Right forelimb (tissue), 1 donor: ENCODE data around the gene TSGA10IP.

Experiments used
- DNase-seq: peaks from one replicate; pipeline ENCODE4 v3.0.0-alpha.2; 2018

TSGA10IP gene

GRCh38 chr11:65945430-65945911 lies at the start of gene TSGA10IP:
Gene TSGA10IP, plus strand, starts transcription at chr11:65945480. Its CDS starts 196 bp downstream, at chr11:65945676.
- no peak for DNase-seq

- DNase-seq: no peak
Measured at GRCh38 chr11:65895482-65895981, 49.7 kb upstream of the TSGA10IP start.

DNA sequence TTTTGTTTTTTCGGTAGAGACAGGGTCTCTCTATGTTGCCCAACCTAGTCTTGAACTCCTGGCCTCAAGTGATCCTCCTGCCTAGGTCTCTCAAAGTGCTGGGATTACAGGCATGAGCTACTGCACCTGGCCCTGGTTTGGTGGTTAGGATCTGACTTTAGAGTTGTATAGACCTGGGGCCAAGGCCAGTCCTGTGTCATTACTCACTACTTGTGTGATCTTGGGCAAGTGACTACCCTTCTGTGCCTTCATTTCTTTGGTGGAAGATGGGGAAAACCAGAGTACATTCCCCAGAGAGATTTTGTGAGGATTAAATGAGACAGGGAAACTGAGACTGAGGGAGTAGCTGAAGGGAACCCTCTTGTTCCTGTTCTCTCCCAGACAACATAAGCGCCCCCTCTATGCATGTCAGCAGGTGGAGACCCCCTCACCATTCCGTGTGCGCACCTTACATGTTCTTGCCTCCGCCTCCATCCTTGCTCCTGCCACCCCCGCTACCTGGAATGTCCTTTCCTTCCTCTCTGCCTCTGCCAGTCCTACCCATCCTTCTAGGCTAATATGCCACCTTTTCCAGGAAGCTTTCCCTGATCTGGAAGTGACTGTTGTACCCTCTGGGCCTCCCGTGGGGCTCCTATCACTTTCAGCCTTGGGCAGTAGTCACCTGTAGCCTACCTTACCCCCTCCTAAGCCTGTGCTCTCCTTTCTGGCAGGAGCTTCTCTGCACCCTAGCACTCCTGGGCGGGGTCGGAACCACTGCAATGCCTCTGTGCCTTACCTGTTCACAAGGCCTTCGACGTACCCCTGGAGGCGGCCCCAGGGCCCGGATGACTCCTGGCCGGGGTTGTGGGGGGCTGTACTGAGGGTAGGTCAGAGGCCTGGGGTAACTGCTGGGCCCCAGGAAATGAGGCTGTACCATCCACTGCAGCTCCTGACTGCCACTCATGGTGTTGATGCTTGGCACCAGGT lies 49.0 kb upstream of the TSGA10IP start:
- no peak for DNase-seq

- no peak for DNase-seq
Measured at GRCh38 chr11:65897020-65897471, 48.2 kb upstream of the TSGA10IP start.

- no peak for DNase-seq
Measured at GRCh38 chr11:65898656-65899355, 46.5 kb upstream of the TSGA10IP start.

- DNase-seq: no peak
Measured at GRCh38 chr11:65899356-65900124, 45.7 kb upstream of the TSGA10IP start.

- DNase-seq: peak; percentile 66
Measured at GRCh38 chr11:65900125-65900898, 45.0 kb upstream of the TSGA10IP start, which contains the start of gene FOSL1. Gene FOSL1, minus strand, starts transcription at chr11:65900388. Its CDS starts 49 bp downstream, at chr11:65900339.

- no peak for DNase-seq
Measured at GRCh38 chr11:65900899-65901180, 44.4 kb upstream of the TSGA10IP start.

GRCh38 chr11:65903068-65903481 lies 42.2 kb upstream of the TSGA10IP start:
- no peak for DNase-seq

DNA sequence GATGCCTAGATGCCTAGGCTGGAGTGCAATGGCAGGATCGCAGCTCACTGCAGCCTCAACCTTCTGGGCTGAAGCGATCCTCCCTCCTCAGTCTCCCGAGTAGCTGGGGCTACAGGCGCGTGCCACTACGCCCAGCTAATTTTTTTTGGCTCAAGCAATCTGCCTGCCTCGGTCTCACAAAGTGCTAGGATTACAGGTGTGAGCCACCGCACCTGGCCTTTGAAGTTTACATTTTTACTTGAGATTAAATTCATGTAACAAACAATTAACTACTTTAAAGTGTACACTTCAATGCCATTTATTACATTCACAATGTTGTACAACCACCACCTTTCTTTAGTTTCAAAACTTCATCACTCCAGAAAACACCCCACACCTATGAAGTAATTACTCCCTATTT lies 41.6 kb upstream of the TSGA10IP start:
- no peak for DNase-seq

DNA sequence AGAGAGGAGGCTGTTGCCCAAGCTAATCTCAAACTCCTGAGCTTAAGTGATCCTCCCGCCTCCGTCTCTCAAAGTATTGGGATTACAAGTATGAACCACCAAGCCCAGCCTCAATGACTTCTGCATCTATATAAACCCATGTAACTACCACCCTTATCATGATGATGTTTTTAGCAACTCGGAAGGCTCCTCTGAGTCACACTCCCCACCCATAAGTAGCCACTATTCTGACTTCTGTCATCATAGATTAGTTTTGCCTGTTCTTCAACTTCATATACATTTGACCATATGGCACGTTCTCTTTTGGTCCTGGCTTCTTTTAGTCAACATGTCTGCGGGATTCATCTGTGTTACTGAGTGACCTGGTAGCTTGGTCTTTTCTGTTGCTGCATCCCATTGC lies 38.7 kb upstream of the TSGA10IP start:
- no peak for DNase-seq

- DNase-seq: no peak
Measured at GRCh38 chr11:65907878-65908277, 37.4 kb upstream of the TSGA10IP start.

DNA sequence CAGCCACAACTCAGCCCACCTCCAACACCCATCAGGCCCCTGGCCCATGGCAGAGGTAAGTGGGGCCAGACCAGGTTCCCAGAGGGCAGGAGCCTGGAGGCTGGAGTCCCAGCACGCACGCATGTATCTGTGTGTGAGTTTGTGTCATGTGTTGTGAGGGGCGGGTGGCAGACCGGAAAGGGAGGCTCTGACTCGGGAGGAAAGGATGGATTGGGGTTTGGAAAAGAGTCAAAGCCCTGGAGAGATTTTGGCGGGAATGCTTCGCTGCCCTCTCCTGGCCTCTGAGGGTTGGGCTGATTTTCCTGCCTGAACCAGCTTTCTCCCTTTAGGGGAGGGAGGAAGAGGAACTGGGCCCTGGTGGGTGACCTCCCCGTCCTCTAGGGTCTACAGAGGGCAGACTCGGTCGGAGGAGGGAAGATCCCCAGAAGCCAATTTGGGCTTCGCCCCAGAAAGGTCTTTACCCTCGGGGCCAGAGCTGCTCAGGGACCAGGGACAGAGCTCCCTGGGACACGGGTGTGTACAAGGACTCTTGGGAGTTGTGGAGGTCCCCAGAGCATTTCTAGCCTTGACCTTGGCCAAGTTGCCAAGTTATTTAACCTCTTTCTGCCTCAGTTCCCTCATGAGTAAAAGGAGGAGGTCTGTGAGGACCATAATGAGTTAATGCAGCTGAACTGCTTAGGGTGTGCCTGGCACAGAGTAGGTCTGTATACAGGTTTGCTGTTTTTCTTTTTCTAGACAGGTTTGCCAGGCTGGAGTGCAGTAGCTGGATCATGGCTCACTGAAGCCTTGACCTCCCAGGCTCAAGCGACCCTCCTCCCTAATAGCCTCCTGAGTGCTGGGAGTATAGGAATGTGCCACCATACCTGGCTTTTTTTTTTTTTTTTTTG lies 33.4 kb upstream of the TSGA10IP start:
- DNase-seq: peak; percentile 75

- no peak for DNase-seq
Measured at GRCh38 chr11:65912845-65913244, 32.4 kb upstream of the TSGA10IP start.

- DNase-seq: no peak
Measured at GRCh38 chr11:65915101-65915820, 30.0 kb upstream of the TSGA10IP start.

GRCh38 chr11:65915821-65916251 lies 29.4 kb upstream of the TSGA10IP start:
- no peak for DNase-seq

DNA sequence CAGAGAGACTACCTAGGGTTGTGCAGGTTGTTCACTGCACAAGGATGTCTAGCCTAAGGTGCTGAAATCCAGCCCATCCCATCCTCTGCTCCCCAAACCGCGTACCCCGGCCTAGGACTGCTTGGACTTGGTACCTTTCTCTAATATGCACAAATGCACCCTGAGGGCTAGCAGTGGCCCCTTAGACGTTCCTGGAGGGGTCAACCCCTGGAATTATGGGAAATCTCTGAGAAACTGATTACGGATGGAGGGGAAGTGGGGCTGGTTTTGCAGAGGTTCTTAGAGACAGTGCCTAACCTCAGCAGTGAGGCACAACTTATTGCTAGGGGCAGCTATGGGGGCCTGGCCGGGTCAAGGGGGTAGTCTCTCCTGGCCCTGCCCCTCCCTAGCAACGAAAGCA lies 28.9 kb upstream of the TSGA10IP start:
- DNase-seq: no peak

- no peak for DNase-seq
Measured at GRCh38 chr11:65917077-65917433, 28.2 kb upstream of the TSGA10IP start.

DNA sequence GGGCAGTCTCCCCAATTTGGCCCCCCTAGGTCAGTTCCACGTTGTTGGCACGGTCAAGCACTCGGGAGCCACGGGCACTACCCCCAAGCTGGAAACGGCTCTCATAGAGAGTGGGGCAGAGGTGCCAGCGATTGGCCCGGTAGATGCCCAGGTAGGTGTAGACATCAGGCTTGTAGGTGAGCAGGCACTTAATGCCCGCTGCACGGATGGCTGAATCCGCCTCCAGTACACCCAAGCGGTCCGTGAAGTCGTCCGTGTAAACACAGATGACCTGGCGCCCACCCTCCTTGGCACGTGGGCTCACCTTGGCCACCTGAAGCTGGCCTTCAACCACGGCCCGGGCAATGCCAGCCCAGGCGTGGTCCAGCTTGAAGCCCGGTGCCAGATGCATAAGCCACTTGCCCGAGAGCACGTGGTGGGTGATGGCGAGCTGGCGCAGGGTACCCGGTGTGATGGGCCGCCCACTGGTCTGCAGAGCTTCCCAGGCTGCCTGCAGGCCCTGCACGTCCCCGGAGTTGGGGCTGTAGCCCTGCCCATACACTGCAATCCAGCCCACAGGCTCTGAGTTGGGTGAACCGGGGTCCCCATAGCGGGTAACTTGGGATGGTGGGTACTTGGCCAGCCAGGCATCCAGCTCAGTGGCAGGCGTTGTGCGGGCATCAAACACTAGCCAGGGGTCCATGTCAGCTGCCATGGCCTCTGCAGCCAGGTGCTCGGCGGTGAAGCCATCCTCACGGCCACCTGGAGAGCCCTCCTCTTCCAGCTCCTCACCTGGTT lies 27.7 kb upstream of the TSGA10IP start:
- no peak for DNase-seq
